IMR-90 (cell line): ENCODE data around the gene DBP.

Experiments
- BHLHE40 ChIP-seq: fragments of 150-350 bp; IDR thresholded peaks from 2 replicates; pipeline ENCODE4 v1.6.1; 2016; ENCODE audit warnings: mild to moderate bottlenecking, low read depth, low read length
- MAFK ChIP-seq: IDR thresholded peaks from 2 replicates; pipeline ENCODE4 v1.6.1; 2012; ENCODE audit warnings: low read depth, low read length, improper control_type of control experiment
- MXI1 ChIP-seq: IDR thresholded peaks from 2 replicates; pipeline ENCODE4 v1.6.1; 2012; ENCODE audit warnings: low read depth, mild to moderate bottlenecking, low read length, moderate library complexity, borderline replicate concordance
- NFE2L2 ChIP-seq: fragments of 150-350 bp; IDR thresholded peaks from 2 replicates; pipeline ENCODE4 v1.6.1; 2016; ENCODE audit warnings: low read depth, mild to moderate bottlenecking, low read length
- POLR2A ChIP-seq: IDR thresholded peaks from 2 replicates; pipeline ENCODE4 v1.6.1; 2012; ENCODE audit warnings: mild to moderate bottlenecking, low read depth, low read length
- RFX5 ChIP-seq: IDR thresholded peaks from 2 replicates; pipeline ENCODE4 v1.8.0; 2012; ENCODE audit warnings: low read depth, mild to moderate bottlenecking, low read length, moderate library complexity
- TF ChIP-seq, protein P1 (sequence below): conservative IDR thresholded peaks from 2 replicates; pipeline ENCODE4 v1.5.1; 2012; ENCODE audit warnings: mild to moderate bottlenecking, low read depth, low read length, improper control_type of control experiment
- TF ChIP-seq, protein P2 (sequence below): fragments of 150-350 bp; IDR thresholded peaks from 2 replicates; pipeline ENCODE4 v1.6.1; 2017; ENCODE audit warnings: mild to moderate bottlenecking, antibody characterized with exemption, low read length, low read depth

DNA sequence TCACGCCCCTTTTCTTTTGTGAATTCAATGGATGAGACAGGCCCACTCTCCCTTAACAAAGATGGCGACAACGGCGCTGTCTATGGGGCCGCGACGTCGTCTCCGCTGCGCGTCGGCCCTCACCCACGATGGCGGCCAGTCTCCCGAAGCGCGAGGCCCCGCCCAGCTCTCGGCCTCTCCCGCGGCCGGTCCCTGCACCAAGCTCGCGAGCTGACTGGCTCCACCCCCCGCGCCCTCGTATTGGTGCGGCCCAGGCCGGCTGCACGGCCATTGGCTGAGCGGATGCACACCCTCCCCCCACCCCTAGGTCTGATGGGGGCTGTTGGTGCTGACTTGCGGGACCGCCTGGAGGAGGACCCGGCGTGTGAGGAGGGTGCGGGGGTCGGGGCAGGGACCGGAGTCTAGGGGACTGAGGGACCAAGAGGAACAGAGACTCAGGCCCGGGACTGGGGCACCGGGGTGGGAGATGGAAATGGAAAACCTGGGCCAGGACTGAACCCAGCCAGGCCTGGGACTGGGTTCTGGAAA, 13.0 kb downstream of the DBP start:
- no peak for TF ChIP-seq POLR2A
- TF ChIP-seq, protein P1, sequence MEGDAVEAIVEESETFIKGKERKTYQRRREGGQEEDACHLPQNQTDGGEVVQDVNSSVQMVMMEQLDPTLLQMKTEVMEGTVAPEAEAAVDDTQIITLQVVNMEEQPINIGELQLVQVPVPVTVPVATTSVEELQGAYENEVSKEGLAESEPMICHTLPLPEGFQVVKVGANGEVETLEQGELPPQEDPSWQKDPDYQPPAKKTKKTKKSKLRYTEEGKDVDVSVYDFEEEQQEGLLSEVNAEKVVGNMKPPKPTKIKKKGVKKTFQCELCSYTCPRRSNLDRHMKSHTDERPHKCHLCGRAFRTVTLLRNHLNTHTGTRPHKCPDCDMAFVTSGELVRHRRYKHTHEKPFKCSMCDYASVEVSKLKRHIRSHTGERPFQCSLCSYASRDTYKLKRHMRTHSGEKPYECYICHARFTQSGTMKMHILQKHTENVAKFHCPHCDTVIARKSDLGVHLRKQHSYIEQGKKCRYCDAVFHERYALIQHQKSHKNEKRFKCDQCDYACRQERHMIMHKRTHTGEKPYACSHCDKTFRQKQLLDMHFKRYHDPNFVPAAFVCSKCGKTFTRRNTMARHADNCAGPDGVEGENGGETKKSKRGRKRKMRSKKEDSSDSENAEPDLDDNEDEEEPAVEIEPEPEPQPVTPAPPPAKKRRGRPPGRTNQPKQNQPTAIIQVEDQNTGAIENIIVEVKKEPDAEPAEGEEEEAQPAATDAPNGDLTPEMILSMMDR = no peak
- TF ChIP-seq MXI1 = 0 out of 2 replicates have a peak, but pooled peaks have one; percentile 16
- TF ChIP-seq, protein P2, sequence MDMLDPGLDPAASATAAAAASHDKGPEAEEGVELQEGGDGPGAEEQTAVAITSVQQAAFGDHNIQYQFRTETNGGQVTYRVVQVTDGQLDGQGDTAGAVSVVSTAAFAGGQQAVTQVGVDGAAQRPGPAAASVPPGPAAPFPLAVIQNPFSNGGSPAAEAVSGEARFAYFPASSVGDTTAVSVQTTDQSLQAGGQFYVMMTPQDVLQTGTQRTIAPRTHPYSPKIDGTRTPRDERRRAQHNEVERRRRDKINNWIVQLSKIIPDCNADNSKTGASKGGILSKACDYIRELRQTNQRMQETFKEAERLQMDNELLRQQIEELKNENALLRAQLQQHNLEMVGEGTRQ = no peak
- TF ChIP-seq RFX5 = no peak
- no peak for TF ChIP-seq MAFK
- no peak for TF ChIP-seq BHLHE40
- TF ChIP-seq NFE2L2 = no peak
